NCI-H1105 (cell line): ENCODE results near the gene KCNT1.
A peak's percentile ranks its signal among the peaks of the same experiment; 100 is the strongest.

Experiments used
- DNase-seq: peaks from one replicate; lab custom pipeline; 2025; lab: John Stamatoyannopoulos, UW

The KCNT1 gene

GRCh38 chr9:135768516-135769218, 66.7 kb downstream of the KCNT1 start:
- DNase-seq = no peak

GRCh38 chr9:135769489-135770202, 67.7 kb downstream of the KCNT1 start:
- peak; percentile 13 for DNase-seq

GRCh38 chr9:135770203-135770535, 68.2 kb downstream of the KCNT1 start:
- peak; percentile 0 for DNase-seq

- DNase-seq = no peak
Measured at GRCh38 chr9:135770771-135771170, 68.8 kb downstream of the KCNT1 start.

- no peak for DNase-seq
Measured at GRCh38 chr9:135771401-135772051, 69.5 kb downstream of the KCNT1 start.

GRCh38 chr9:135772056-135772646, 70.2 kb downstream of the KCNT1 start:
- no peak for DNase-seq

DNA sequence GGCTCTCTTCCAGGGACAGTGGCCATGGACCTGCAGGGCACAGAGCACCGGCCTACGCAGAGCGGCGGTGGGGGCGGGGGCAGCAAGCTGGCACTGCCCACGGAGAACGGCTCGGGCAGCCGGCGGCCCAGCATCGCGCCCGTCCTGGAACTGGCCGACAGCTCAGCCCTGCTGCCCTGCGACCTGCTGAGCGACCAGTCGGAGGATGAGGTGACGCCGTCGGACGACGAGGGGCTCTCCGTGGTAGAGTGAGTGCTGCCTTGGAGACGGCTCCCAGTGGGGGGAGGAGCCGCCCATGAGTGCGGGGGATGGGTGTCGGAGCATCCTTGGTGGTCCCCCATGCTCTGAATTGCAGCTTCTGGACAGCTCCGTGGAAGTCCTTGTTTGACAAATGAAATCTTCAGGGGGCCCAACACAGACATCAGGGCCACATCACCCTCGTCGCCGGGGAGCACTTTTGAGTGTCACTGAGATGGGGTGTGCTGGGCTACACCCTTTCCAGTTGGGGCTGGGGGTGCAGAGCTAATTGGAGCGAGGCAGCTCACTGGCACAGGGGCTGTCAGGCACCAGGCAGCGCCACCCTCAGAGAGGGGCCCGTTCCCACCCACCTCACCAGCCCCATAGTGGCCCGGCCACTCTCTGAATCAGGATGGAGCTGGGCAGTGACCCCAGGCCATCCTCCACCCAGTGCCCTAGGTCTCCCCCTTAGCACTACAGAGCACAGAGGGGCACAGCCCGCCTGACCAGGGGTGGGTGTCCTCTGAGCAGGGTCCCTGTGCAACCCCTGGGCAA, 70.9 kb downstream of the KCNT1 start:
- DNase-seq = no peak

- no peak for DNase-seq
Measured at GRCh38 chr9:135773530-135774238, 71.7 kb downstream of the KCNT1 start.

DNA sequence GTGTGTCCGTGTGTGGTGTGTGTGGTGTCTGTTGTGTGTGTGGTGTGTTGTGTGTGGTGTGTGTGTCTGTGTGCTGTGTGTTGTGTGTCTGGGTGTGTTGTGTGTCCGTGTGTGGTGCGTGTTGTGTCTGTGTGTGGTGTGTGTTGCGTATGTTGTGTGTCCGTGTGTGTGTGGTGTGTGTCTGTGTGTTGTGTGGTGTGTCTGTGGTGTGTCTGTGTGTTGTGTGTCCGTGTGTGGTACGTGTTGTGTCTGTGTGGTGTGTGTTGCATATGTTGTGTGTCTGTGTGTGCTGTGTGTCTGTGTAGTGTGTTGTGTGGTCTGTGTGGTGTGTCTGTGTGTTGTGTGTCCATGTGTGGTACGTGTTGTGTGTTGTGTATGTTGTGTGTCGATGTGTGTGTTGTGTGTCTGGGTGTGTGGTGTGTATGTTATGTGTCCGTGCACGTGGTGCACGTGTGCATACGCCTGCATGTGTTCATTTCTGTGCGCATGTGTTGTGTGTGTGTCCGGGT, 72.3 kb downstream of the KCNT1 start:
- DNase-seq = no peak

DNA sequence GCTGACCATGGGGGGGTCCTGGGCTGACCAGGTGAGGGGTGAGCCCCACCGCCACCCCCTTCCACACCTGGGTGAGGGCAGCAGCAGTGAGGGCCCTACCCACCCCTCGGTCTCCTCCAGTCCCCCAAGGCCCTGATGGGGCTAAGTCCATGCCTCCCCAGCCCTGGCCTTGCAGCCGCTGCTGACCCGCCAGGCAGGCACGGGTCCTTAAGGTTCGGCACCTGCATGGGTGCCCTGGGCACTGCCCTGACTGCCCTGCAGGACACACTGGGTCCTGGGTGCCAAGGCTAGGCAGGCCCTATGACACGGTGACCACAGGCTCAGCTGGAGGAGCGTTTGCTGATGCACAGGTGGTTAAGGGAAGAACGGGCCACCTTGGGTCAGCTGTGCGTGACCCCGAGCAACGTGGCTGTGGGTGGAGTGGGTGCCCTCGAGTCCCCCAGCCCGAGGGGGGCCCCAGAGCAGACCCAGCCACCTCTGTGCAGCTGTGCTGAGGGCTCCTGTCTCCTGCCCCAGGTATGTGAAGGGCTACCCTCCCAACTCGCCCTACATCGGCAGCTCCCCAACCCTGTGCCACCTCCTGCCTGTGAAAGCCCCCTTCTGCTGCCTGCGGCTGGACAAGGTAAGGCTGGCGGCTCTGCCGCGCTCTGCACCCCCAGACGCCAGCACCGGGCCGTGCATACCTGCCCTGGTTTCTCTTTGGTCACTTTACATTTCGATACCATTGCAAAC, 73.0 kb downstream of the KCNT1 start:
- DNase-seq = no peak

DNA sequence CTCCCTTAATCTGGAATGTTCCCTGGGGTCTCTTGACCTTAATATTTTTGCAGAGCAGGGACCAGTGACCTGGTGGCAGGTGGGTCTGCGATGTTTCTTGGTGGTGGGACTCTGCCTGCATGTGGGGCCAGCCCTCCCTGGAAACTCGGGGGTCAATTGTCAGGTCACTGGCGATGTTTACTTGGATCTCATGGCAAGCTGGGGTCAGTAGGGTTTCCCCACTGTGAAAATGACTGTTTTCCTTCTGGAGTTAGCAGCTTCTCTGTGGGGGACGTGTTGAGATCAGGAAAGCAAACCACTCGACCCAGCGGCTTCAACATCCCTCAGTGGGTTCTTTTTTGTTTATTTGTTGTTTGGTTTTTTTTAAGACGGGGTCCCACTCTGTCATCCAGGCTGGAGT, 73.9 kb downstream of the KCNT1 start:
- no peak for DNase-seq

DNA sequence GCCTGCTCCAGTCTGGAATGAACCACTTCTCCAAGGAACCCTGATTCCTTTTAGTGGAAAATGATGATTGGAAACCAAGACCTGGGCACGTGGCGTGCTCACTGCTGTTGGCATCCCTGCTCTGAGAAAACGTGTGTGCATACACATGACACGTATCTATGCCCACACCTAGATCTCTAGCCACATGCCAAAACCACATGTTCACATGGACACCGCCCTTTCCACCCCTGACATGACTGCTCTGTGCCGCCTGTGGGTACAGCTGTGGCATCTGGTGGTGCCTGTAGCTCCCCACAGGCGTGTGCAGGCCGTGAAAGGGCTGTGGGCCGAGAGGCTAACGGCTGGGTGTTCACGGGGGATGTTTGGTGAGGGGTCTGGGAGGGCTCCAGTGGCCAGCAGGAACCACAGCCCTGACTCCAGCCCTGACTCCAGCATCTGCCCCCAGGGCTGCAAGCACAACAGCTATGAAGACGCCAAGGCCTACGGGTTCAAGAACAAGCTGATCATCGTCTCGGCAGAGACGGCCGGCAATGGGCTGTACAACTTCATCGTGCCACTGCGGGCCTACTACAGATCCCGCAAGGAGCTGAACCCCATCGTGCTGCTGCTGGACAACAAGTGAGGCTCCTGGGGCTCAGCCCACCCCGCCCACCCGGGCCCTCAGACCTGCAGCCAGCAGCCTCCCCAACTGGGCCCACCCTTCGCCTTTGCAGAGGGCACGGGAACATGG, 75.1 kb downstream of the KCNT1 start:
- DNase-seq = no peak

DNA sequence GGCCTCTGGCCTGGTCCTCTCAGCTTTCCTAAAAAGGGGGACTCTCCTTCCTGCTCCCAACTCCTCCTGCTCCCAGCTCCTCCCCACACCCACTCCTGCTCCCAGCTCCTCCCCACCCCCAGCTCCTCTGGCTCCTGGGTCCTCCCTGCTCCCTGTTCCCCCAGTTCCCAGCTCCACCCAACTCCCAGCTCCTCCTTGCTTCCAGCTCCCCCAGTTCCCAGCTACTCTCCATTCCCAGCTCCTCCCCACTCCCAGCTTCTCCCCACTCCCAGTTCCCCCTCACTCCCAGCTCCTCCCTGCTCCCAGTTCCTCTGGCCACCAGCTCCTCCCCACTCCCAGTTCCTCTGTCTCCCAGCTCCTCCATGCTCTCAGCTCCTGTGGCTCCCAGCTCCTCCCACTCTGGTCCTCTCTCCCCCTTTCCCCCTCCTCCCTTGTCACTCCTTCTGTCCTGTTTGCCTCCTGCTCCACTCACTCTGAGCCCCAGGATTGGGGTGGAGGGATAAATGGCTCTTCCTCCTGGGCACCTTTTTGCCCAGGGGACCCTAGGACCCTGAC, 75.7 kb downstream of the KCNT1 start:
- no peak for DNase-seq

DNA sequence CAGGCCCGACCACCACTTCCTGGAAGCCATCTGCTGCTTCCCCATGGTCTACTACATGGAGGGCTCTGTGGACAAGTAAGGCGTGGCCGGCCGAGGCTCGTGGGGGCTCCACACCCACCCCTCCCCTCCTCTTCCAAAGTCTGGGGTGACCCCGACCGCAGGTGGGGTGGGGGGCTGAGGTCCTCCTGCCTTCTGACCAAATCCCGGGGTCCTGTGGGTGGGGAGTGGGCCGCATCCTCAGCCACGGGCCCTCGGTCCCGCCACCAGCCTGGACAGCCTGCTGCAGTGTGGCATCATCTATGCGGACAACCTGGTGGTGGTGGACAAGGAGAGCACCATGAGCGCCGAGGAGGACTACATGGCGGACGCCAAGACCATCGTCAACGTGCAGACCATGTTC, 76.4 kb downstream of the KCNT1 start:
- DNase-seq = no peak

- DNase-seq = no peak
Measured at GRCh38 chr9:135779571-135779970, 77.6 kb downstream of the KCNT1 start.

DNA sequence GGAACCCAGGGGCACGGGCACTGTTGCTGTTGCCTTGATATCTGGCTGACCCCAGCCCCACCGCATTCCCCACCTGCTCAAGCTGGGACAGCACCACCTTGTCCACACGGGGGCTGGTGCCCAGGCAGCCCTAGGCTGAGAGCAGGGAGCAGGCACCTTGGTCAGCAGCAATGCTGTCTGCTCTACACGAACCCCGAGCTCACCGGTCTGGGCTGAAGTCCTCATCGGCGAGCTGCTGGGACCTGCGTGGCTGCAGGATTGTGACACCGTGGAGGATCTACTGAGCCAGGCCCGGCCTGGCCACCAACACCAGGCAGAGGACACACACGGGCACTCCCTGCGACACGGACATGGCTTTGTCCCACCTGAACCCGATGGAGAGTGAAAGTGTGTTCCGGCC, 78.1 kb downstream of the KCNT1 start:
- DNase-seq = no peak

DNA sequence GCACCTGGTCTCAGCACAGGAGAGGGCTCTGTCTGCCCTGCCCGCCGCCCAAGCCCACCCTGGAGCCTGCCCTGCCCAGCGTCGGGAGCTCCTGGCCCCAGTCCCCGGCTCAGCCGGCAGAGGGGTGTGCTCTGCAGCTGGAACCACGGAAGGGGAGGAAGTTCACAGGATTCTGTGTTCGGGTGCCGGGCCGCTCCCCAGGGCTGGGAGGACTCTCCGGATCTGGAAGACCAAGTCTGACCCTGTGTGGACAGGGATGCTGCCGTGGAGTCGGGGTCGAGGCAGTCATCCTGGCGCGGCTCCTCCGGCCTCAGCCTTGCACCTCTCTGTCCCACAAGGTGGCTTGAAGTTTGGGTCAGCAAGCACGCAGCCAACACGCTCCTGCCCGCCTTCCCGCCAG, 78.6 kb downstream of the KCNT1 start:
- DNase-seq = no peak

GRCh38 chr9:135782946-135783345, 81.0 kb downstream of the KCNT1 start:
- DNase-seq = no peak

DNA sequence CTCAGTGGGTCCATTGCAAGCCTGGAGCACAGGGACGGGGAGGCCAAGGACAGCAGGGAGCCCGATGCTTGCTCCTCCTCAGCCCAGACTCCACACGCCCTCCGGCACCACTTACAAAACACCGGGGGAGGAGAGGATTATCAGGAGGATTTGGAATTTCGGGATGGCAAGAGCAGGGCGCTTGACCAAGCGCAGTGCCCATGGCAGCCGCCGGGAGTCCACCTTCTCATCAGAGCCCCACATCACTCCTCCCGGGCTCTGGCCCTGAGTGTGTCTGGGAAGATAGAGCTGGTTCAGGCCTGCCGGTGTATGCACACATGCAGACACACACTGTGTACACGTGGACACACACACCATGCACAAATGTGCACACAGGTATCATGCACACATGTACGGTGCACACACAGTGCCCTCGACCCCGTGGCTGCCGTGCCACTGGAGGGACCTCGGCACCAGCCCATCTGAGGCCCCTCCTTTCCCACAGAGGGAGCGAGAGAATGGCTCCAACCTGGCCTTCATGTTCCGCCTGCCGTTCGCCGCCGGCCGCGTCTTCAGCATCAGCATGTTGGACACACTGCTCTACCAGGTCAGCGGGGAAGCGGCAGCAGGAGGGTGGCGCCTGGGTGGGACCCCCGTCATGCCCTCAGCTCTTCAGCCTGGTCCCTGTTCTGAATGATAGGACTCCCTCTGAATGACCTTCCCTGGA, 81.7 kb downstream of the KCNT1 start:
- no peak for DNase-seq
